HG03135 (cell line): ENCODE results near the gene XCR1.

Source experiments
- ATAC-seq: cut with Tn5 transposase; IDR thresholded peaks from one replicate; pipeline ENCODE4 v1.9.1; 2021; ENCODE audit warnings: mild to moderate bottlenecking, moderate library complexity; ENCODE audit not compliant: unreplicated experiment

The XCR1 gene

DNA sequence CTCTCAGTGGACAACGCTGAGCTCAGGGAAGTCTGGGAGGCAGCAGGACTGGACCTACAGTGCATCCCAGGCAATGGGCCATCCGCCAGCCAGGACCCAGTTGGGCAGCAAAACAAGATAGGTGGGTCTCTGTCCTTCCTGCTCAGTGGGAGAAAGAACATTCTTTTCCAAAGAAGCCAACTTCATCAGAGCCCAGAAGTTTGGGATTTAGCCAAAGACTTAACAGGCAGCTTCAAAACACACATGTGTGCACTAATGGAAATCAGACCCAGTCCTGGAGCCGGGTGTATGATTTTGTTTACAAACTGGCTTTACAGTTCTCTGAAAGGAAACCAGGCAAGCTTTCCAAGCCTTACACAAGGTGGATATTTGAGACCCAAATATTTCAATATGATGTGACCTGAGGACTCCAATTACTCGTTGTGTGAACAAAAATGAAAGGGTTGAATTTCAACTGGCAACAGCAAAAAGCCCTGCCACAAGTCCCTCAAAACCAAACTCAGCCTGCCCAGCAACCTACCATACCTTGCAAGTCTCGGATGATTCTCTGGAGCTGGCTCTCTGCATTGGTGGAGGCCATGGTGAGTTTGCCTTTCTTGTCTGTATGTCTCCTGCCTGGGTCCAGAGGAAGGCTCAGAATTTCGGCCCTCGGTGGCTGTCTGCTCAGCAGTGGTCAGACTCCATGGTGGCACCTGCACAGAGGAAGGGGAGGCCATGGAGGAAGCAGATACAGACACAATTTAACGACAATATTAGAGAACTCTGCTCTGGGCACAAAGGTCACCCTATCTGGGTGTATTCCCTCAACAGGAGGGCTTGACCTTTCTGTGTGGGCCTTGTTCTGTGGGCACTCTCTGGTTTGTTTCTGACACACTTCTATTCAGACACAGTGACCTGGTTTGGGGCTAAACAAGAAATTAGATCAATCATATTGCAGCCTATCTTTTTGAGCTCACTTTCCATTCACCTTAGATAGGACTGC is 42.7 kb downstream of the XCR1 start:
- ATAC-seq = no peak

- no peak for ATAC-seq
Measured at GRCh38 chr3:45983770-45984169, 43.5 kb downstream of the XCR1 start.

- no peak for ATAC-seq
Measured at GRCh38 chr3:45981346-45982074, 45.8 kb downstream of the XCR1 start.

- no peak for ATAC-seq
Measured at GRCh38 chr3:45980819-45981218, 46.5 kb downstream of the XCR1 start.

GRCh38 chr3:45980229-45980813 is 47.0 kb downstream of the XCR1 start:
- no peak for ATAC-seq

- ATAC-seq = no peak
Measured at GRCh38 chr3:45979378-45979777, 47.9 kb downstream of the XCR1 start.

- no peak for ATAC-seq
Measured at GRCh38 chr3:45978006-45978761, 49.1 kb downstream of the XCR1 start.

DNA sequence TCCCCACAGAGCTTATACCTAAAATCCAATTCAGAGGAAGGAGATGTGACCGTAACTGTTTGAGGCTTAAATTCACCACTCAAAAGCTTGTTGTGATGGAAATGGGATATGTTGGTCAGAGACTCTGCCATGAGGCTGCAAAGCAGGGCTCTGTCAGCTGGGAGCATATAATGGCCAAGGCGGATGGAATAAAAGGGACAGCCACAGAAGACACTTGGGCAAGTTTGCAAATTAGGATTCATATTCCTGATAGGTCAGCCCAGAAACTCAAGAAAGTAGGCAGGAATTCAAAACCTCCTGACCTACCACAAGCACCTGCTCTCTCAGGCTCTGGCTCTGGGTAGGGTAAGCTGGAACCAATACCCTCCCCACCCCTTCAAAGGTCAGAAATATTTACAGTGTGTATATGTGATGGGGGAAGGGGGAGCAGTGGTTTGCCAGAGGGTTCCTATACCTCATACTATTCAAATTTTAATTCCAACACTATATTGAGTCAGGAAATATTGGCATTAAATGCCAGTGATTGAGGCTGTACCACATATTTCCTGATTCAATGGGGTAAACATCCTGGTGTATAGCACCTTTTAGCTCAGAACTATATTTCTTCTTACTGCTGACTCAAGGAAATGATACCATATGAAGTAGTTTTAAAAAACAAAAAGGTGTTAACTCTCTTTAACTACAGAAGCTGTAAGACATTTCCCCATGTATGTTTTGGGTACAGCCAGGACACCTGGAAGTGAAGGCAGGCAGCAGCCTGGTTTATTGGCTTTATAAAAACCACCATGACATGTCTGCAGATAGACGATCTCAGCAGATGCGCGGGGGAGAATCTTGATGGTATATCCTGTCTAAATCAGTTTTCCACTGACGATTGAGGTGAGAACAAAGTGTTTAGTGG is 50.8 kb downstream of the XCR1 start:
- ATAC-seq = no peak

GRCh38 chr3:45975686-45976085 is 51.6 kb downstream of the XCR1 start:
- ATAC-seq = no peak

DNA sequence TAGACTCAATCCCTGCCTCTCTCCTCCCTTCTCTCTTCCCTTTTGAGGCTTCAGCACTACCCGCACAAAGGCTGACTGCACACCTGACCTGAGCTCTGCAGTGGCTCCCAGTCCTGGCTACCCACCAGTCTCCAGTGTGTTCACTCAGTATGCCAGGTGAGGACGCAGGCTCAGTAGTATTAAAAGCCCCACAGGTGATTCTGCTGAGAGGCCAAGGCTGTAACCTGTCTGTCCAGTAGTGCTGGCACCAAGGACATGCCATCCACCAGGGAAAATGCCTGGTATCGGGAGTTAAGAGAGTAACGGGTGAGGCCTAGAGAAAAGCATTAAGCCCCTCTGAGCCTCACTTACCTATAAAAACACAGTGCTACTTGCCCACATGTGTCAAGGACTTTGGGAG is 52.6 kb downstream of the XCR1 start:
- no peak for ATAC-seq

DNA sequence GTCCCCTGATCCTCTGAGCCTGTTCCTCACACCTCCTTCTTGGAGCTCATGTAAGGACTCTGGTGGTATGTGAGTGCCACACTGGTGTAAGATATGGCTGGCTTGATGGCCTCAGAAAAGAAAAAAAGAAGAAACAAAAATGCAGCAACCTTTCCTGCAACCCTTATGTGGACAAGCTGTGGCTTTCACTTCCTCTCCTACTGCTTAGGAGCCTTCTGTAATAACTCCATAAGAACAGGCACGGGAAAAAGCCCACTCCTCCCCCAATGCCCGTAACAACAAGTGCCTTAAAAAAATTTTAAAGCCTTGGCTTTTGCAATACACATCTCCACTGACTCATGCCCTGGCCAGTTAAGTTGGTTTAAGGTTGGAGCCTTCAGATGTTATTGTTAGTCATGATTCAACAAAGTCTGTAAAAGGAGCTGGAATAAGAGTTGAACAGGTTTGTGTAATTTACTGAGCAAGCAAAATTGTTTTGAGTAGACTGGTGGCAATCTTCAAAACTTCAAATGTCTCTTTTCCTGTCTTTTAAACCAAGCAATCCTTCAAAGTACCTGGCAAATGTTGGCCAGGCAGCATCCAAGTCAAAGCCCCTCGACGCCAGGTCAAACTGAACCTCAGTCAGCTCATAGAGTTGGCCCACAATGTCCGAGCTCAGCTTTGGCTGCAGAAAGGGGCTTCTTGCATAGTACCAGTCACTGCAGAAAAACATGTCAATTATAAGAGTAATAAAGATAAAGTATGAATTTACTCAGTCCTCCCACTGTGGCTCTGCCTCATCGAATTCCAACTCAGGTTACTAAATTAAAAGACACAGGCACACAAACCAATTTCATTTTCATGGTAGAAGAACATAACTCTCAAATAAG is 54.5 kb downstream of the XCR1 start:
- ATAC-seq = no peak

GRCh38 chr3:45969953-45970352 is 57.3 kb downstream of the XCR1 start:
- ATAC-seq = no peak

DNA sequence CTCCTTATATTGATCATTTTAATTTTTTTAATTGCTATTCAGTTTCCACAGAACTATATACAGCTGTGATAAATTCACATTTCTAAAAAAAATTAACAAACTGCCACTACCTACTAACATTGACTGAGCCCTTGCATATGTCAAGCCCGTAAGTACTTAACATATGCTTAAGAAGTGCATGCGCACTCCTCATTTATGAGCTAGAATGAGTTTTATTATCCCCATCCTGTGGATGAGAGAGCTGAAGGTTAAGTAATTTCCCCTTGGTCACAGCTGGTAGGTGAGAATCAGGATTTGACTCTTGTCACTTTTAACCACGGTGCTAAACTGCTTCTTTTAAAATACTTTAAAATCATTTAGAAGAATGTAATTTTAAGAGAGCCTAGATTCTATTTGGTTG is 58.2 kb downstream of the XCR1 start:
- ATAC-seq = no peak

GRCh38 chr3:45968706-45969105 is 58.6 kb downstream of the XCR1 start:
- no peak for ATAC-seq

DNA sequence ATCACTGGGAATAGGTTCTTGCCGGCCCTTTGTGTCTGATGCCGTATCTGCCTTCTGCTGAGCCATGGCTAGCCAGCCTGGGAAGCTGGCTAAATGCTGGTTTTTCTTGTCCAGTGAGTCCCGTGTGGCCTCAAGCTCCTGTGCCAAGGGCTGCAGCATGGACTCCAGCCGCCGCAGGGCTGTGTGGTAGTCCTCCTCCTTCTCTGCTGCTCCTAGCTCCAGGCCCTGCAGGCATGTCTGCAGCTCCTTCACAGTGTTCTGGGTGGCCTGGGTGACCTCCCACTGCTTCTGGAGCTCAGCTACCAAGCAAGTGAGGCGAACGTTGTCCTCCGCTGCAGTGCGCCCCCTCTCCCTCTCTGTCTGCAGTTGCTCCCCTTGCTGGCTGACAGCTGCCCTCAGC is 59.1 kb downstream of the XCR1 start:
- no peak for ATAC-seq

- ATAC-seq = no peak
Measured at GRCh38 chr3:45967724-45968123, 59.6 kb downstream of the XCR1 start.
